NB4 (cell line): ENCODE measurements around the gene PHB1.
"Not testable (repeated sequence)": the region's sequence is repeated elsewhere in the genome, so short reads cannot be mapped to it uniquely, and the experiment has no call there.

Experiments
- DNase-seq: peaks from one replicate; pipeline ENCODE4 v3.0.0; 2010; ENCODE audit warnings: low read depth
- H3K4me3 ChIP-seq: one replicate; pipeline ENCODE4 v1.5.1; 2011; ENCODE audit warnings: mild to moderate bottlenecking, low read depth, low read length, moderate library complexity
- MYC ChIP-seq: IDR thresholded peaks from 2 replicates; pipeline ENCODE4 v1.6.1; 2011; ENCODE audit warnings: low read depth, low read length
- POLR2A ChIP-seq: IDR thresholded peaks from 2 replicates; pipeline ENCODE4 v1.6.1; 2011; ENCODE audit warnings: mild to moderate bottlenecking; ENCODE audit not compliant: insufficient read length; ENCODE audit errors: extremely low read depth
- TF ChIP-seq, protein P1 (sequence below): IDR thresholded peaks from one replicate; pipeline ENCODE4 v1.5.1; 2012; ENCODE audit warnings: low read depth, low read length
- TF ChIP-seq, protein P2 (sequence below): IDR thresholded peaks from 2 replicates; pipeline ENCODE4 v1.6.1; 2011; ENCODE audit warnings: low read depth, low read length

Gene PHB1

DNA sequence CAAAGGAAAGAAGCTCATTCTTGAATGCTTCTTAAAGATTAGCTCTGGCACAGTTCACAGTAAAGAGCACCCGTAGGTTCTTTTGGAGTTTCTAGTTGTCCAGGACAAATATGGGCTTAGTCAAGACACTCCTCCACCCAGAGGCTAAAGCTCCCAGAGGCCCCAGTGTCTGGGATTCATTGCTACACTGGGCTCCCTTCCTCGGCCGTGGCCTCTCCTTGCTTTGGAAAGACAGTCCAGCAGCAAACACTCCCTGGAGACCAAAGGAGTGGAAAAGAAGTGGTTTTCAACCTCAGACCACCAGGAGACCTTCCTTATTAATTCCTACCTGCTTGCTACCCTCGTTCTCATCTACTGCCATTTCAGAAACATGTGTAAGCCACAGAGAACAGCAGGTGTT is 17.1 kb downstream of the PHB1 start:
- H3K4me3 ChIP-seq = no peak overlapping the region
- TF ChIP-seq, protein P1, sequence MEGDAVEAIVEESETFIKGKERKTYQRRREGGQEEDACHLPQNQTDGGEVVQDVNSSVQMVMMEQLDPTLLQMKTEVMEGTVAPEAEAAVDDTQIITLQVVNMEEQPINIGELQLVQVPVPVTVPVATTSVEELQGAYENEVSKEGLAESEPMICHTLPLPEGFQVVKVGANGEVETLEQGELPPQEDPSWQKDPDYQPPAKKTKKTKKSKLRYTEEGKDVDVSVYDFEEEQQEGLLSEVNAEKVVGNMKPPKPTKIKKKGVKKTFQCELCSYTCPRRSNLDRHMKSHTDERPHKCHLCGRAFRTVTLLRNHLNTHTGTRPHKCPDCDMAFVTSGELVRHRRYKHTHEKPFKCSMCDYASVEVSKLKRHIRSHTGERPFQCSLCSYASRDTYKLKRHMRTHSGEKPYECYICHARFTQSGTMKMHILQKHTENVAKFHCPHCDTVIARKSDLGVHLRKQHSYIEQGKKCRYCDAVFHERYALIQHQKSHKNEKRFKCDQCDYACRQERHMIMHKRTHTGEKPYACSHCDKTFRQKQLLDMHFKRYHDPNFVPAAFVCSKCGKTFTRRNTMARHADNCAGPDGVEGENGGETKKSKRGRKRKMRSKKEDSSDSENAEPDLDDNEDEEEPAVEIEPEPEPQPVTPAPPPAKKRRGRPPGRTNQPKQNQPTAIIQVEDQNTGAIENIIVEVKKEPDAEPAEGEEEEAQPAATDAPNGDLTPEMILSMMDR = no peak
- TF ChIP-seq MYC (no peak), POLR2A (no peak)
- TF ChIP-seq, protein P2, sequence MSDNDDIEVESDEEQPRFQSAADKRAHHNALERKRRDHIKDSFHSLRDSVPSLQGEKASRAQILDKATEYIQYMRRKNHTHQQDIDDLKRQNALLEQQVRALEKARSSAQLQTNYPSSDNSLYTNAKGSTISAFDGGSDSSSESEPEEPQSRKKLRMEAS = no peak
- no peak for DNase-seq

DNA sequence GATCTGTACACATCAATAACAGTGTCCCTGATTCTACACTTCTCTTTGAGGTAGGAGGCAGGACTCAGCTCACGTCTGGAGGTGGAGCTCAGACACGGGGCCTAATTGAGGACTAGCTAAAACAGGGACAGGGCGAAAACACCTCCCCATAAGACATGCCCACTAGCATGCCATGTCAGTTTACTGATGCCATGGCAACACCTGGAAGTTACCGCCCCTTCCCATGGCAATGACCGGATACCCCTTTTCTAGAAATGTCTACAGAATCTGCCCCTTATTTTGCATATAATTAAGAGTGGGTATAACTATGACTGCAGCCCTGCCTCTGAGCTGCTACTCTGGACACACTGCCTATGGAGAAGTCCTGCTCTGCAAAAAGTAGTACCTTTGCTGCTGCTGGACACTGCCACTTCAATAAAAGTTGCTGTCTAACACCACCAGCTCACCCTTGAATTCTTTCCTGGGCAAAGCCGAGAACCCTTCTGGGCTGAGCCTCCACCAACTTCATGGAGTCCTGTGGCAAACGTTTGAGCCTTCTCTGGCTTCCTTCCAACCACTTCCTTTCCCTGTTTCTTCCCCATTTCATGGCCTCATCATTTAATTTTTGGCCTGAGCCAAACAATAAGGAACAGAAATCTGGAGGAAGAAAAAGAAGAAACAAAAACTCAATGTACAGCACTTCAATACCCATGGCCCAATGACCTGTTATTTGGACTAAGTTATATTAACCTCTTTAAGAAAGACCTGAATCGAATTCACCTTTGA is 21.0 kb downstream of the PHB1 start:
- peak; percentile 49 for DNase-seq
- TF ChIP-seq, protein P1 = no peak
- no peak for TF ChIP-seq POLR2A
- TF ChIP-seq, protein P2 = no peak
- no peak for TF ChIP-seq MYC
- no peak overlapping the region for H3K4me3 ChIP-seq

DNA sequence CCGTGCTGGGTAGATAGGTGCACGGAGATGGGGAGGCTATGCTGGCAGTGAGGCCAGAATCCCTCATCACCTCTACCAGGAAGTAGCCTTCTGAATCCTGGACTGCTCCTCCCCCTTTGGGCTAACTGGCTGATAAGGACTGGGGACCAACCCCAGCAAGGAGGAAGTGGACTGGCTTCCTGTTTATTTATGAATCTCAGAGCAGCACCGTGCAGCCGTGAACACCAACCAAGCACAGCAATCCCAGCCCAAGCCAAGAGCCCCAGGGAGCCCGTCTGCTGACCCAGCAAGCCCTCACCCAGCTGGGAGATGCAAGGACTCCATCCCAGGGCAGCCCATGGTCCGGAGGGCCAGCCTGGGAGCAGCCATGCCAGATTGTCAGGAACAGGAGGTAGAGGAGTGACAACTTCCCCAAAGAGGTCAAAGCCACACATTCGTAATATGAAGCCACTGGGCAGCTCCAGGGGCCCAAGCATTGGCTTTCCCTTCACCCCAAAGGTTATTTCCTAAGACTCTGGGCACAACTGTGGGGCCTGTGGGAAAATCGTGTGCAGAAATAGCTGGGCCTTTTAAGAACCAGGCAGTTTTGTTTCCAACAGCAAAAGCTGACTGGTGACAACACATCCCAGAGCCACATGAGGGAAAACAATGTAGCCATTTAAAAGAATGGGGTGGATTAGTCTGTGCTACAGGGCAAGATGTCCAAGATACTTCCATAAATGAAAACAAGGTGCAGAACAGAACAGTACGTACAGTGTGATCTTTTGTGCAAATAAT is 23.9 kb downstream of the PHB1 start:
- H3K4me3 ChIP-seq = peak overlapping the region; percentile 57
- peak; percentile 83 for DNase-seq
- TF ChIP-seq, protein P1 = no peak
- TF ChIP-seq, protein P2 = no peak
- TF ChIP-seq MYC (no peak), POLR2A (no peak)

DNA sequence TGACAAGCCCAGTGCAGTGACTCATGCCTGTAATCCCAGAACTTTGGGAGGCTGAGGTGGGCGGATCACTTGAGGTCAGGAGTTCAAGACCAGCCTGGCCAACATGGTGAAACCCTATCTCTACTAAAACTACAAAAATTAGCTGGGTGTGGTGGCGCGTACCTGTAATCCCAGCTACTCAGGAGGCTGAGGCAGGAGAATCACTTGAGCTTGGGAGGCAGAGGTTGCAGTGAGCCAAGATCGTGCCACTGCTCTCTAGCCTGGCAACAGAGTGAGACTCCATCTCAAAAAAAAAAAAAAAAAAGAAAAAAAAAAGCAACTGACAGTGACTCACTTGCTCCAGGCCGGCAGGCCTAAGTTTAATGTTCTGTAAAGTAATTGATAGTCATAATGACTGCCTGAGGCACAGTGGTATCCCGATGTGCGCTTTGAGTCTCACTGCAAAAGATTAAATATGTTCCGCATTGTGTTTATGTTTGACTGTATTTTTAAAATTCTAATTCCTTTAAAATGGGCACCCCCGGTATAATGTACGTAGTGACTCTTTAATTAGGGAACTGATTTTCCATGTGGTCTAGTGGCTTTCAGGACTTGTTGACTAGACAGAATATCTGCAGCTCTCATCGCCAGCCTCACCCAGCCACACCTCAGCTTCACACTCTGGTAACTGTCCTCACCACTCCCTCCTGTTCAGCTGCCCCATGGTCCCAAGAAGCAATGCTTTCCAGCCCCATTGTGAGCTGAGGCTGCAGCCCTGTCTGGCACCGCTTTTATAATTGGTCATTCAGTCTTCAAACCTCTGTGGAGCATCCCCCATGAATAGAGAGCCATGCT is 25.0 kb downstream of the PHB1 start:
- not testable (repeated sequence) for DNase-seq, H3K4me3 ChIP-seq

DNA sequence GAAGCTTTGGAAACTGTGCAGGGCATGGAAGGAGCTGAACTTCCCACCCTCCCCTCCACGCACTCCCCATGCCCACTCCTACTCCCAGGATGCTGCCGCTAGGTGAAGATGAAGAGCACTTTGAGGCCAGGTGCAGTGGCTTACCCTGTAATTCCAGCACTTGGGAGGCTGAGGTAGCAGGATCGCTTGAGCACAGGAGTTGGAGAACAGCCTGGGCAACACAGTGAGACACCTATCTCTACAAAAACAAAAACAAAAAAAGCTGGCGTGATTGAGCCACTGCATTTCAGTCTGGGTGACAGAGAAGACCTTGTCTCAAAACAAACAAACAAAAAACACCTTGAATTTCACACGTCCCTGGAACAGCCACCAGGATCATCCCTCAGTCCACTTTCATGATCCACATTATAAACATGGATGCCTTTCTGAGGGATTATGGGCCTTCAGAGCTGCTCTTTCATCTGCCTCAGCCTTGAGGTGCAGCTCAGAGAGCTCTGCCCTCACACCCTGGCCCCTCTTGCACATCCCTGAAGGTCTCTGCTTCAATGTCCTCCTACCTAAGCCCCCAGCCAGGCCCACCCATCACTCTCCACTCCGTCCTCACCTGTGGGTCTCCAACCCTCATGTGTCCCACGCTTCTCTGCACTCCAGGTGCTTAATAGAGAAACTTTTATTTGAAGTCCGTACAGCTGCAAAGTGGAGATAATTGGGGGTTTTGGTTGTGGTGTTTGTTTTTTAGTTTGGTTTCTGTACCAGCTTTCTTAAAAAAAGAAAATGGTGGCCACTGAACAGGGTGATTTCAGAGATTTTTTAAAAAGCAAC is 25.8 kb downstream of the PHB1 start:
- no peak for DNase-seq
- H3K4me3 ChIP-seq = no peak overlapping the region
- TF ChIP-seq, protein P1 = no peak
- TF ChIP-seq, protein P2 = no peak
- TF ChIP-seq POLR2A (no peak), MYC (no peak)
